BE2C (cell line): ENCODE data around the gene AKIRIN1.
"Not testable (repeated sequence)": the region's sequence is repeated elsewhere in the genome, so short reads cannot be mapped to it uniquely, and the experiment has no call there.

Source experiments
- DNase-seq: peaks from one replicate; pipeline ENCODE4 v3.0.0-alpha.2; 2020
- H3K27me3 ChIP-seq: fragments of 250-450 bp; sonication (Bioruptor Pico); 2 replicates; pipeline ENCODE4 v1.5.1; 2020; ENCODE audit warnings: mild to moderate bottlenecking
- H3K36me3 ChIP-seq: fragments of 250-450 bp; sonication (Bioruptor Pico); 2 replicates; pipeline ENCODE4 v1.5.1; 2020; ENCODE audit warnings: mild to moderate bottlenecking
- H3K4me1 ChIP-seq: fragments of 250-450 bp; sonication (Bioruptor Pico); 2 replicates; pipeline ENCODE4 v1.5.1; 2020
- H3K4me3 ChIP-seq: 2 replicates; pipeline ENCODE4 v1.5.1; 2011; ENCODE audit warnings: low read depth, low read length
- H3K9me3 ChIP-seq: fragments of 250-450 bp; sonication (Bioruptor Pico); 2 replicates; pipeline ENCODE4 v1.5.1; 2020
- TF ChIP-seq, protein P1 (sequence below): IDR thresholded peaks from 2 replicates; pipeline ENCODE4 v1.5.1; 2012; ENCODE audit warnings: mild to moderate bottlenecking, low read depth, low read length

AKIRIN1 gene

DNA sequence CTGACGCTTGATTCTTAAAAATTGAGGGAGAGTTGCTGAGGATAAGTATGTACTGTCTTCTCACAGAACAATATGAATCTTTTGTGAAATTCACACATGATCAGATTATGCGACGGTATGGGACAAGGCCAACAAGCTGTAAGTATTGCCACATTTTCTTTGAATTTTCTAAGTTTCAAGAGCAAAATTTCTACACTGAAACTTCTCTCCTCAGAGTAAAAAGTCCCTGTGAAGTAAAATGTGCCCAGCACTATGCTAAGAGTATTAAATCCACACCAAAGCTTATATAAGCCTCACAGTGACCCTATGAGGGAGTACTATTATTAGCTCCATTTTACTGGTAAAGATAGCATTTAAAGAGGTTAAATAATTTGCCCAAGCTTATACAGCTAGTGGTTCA lies 12.2 kb downstream of the AKIRIN1 start:
- Histone ChIP-seq H3K27me3 (no peaks in the 10 kb centered on the region), H3K4me3 (no peak overlapping the region), H3K4me1 (no peaks in the 10 kb centered on the region), H3K9me3 (no peaks in the 10 kb centered on the region), H3K36me3 (peaks cover 28% of the 10 kb centered on the region)
- TF ChIP-seq, protein P1, sequence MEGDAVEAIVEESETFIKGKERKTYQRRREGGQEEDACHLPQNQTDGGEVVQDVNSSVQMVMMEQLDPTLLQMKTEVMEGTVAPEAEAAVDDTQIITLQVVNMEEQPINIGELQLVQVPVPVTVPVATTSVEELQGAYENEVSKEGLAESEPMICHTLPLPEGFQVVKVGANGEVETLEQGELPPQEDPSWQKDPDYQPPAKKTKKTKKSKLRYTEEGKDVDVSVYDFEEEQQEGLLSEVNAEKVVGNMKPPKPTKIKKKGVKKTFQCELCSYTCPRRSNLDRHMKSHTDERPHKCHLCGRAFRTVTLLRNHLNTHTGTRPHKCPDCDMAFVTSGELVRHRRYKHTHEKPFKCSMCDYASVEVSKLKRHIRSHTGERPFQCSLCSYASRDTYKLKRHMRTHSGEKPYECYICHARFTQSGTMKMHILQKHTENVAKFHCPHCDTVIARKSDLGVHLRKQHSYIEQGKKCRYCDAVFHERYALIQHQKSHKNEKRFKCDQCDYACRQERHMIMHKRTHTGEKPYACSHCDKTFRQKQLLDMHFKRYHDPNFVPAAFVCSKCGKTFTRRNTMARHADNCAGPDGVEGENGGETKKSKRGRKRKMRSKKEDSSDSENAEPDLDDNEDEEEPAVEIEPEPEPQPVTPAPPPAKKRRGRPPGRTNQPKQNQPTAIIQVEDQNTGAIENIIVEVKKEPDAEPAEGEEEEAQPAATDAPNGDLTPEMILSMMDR = no peak
- DNase-seq = no peak

DNA sequence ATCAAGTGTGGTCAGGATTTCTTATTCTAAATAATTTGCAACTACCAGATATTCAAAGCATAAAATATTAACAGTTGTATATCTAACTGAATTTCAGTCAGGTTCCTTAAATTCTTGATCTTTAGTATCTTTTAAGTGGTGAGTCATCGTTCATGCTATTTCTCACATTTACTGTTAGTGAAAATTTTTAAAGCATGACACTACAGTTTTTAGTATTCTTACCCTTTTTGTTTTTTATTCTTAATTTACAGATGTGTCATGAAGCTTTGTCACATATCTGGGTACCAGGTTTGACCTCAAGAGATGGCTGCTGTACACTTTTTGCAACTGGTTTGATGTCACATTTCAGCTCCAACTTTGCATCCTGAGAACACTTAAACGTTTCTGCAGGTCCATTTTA lies 12.7 kb downstream of the AKIRIN1 start:
- DNase-seq = no peak
- Histone ChIP-seq H3K4me3 (no peak overlapping the region), H3K9me3 (no peaks in the 10 kb centered on the region), H3K4me1 (no peaks in the 10 kb centered on the region), H3K27me3 (no peaks in the 10 kb centered on the region), H3K36me3 (peaks cover 28% of the 10 kb centered on the region)
- TF ChIP-seq, protein P1 = no peak

DNA sequence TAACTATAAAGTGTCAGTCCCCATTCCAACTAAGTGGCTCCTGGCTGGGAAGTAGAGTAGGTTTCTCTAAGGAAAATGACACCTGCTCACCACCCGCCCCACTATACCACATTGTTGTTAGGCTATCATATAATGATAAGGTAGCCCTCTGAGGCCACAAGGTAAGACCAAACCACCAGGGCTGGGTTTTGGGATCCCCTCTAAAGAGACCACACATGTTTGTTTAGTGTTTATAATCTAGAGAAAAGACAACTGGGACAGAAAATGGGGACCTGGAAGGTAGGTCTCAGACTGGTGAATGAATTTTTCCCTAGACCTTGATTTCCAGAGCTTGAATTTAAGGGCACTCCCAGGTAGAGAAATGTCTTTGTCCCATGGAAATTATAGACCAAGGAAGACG lies 15.2 kb downstream of the AKIRIN1 start:
- Histone ChIP-seq H3K36me3 (peaks cover 22% of the 10 kb centered on the region), H3K27me3 (no peaks in the 10 kb centered on the region), H3K4me3 (no peak overlapping the region), H3K4me1 (no peaks in the 10 kb centered on the region), H3K9me3 (no peaks in the 10 kb centered on the region)
- TF ChIP-seq, protein P1 = no peak
- DNase-seq = no peak

DNA sequence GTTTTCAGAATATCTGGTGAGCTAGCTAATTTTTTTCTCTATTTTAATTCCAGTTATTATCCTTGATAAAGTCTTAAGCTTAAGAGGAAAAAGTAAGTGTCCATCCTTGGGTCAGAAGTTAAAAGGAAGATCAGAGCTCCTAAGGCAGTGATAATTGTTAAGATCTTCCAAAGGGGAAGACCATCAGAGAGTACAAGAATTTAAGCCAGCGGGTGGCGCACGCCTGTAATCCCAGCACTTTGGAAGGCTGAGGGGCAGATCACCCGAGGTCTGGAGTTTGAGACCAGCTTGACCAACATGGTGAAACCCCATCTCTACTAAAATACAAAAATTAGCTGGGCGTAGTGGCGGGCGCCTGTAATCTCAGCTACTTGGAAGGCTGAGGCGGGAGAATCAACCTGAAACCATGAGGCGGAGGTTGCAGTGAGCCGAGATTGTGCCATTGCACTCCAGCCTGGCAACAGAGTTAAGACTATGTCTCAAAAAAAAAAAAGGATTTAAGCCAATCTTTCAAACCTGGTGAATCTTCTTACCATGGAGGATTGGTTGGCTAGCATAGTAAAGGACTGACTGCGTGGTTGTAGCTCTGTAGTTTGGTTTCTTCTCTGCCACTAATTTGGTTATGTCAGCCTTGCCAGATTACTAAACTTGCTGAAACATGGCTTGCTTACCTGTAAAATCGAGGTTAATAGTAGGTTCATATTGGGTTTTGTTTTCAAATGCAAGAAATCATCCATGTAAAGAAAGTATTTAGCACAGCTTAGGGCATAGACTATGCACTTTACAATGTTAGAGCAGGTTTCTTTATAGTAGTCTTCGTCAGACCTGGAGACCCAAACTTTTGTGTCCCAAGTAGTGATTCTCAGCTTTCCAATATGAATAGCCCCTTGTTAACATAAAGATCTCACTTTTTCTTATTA lies 15.9 kb downstream of the AKIRIN1 start:
- Histone ChIP-seq H3K4me3 (no peak overlapping the region), H3K4me1 (no peaks in the 10 kb centered on the region), H3K27me3 (no peaks in the 10 kb centered on the region), H3K9me3 (no peaks in the 10 kb centered on the region), H3K36me3 (peaks cover 20% of the 10 kb centered on the region)
- TF ChIP-seq, protein P1 = no peak
- DNase-seq = no peak

DNA sequence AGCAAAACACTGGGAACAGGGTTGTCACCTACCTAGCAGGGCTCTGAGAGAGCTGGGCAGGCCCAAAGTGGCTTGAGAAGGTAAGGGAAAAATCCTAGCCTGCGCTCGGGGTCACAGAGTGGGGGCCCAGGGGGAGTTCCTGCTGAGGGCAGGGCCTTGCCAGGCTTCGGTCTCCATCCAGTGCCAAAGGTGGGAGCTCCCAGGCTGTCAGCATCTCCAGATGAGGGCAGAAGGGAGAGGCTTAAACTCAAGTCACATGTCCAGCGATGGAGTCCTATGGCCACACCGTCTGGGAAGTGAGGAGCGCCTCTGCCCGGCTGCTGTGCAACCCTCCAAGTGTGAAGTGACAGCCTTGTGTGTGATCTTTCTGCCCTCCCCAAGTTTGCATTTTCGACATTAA lies 23.9 kb downstream of the AKIRIN1 start:
- DNase-seq, H3K9me3 ChIP-seq, H3K4me1 ChIP-seq, H3K4me3 ChIP-seq, H3K36me3 ChIP-seq, H3K27me3 ChIP-seq: not testable (repeated sequence)

DNA sequence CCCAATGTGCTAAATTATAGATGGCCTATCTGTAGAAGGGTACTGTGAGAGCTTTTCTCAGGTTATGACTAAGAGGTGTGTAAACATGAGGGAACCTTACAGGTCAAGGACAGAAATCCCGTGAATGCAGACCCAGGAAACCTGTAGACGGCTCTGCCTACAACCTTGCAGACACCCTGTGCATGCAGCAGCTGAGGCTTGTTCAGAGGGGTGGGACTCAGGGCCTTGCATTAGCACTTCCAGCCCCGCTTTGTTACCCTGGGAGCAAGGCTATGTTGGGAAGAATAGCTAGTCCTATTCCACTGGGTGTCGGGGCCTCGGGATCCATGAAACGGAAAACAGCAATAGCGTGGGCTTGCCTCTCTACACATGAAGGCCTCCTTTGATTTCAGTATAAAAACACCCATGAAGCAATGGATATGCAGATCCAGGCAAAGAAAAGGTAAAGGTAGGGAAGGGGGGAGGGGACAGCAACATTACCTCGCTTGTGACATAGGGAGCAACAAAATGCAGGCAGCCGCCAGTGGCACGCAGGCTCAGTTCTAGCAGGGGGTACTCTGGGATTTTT lies 25.6 kb downstream of the AKIRIN1 start:
- H3K36me3 ChIP-seq = no peaks in the 10 kb centered on the region
- H3K27me3 ChIP-seq = no peaks in the 10 kb centered on the region
- no peaks in the 10 kb centered on the region for H3K4me1 ChIP-seq
- no peak for DNase-seq
- no peaks in the 10 kb centered on the region for H3K9me3 ChIP-seq
- TF ChIP-seq, protein P1 = no peak
- no peak overlapping the region for H3K4me3 ChIP-seq
